Measurements from ENCODE around the gene LRRC40.

DNA sequence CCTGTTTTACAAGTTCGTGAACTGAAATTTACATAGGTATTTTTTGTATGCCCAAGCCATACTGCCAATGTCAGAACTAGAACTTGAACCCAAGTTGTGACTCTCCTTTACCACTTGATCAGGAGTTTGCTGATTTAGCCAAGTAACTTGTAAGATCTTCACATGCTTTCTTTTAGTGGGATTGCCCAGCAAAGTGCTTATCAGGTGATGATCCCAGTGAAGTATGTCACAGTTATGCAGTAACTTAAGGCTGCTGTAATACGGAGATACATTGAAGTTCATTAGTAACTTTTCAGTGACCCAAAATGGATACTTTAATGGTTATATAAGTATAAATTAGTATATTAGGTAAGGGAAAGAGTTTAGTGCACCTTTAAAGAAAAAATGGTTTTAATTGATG lies 19.6 kb upstream of the LRRC40 start:
- TF ChIP-seq POLR2A (IDR thresholded peaks at IDR 0.05; ENCODE audit: low read depth, low read length) = no peak
- no peak for TF ChIP-seq TAF1 (IDR thresholded peaks at IDR 0.05; ENCODE audit: borderline replicate concordance, low read depth, low read length)
- TF ChIP-seq POLR2AphosphoS5 (IDR thresholded peaks at IDR 0.05; ENCODE audit: low read depth, low read length) = no peak

Data from GM12892 (cell line).